Activated CD4-positive, alpha-beta memory T cell treated with anti-CD3 and anti-CD28 coated beads, Interleukin-2, amount 10 ng/mL, durations not matched to agents 7 days and 5 days (primary cell): ENCODE data around the gene ANP32A. TPM values are rescaled to one million over a fixed set of nuclear protein-coding genes. Genes with fewer than 3 reads are reported as not detected.
"Not testable (repeated sequence)": the region's sequence is repeated elsewhere in the genome, so short reads cannot be mapped to it uniquely, and the experiment has no call there.

Source experiments
- CTCF ChIA-PET: fragments of 350-600 bp; sonication (Branson Sonifier 250); formaldehyde crosslinking; loops from one replicate; lab custom pipeline; 2021; ENCODE audit warnings: antibody characterized with exemption, inconsistent platforms; lab: Charles Lee
- POLR2A ChIA-PET: fragments of 350-600 bp; sonication (Branson Sonifier 250); formaldehyde crosslinking; loops from one replicate; lab custom pipeline; 2021; ENCODE audit warnings: antibody characterized with exemption; lab: Charles Lee
- DNase-seq: peaks from one replicate; pipeline ENCODE4 v3.0.0-alpha.2; 2020
- H3K27ac Mint-ChIP-seq: one replicate; pipeline ENCODE4 v1.8.0; 2021; ENCODE audit warnings: mild to moderate bottlenecking, mixed read lengths
- H3K27me3 Mint-ChIP-seq: one replicate; pipeline ENCODE4 v1.8.0; 2021; ENCODE audit warnings: mixed read lengths
- H3K36me3 Mint-ChIP-seq: one replicate; pipeline ENCODE4 v1.8.0; 2021; ENCODE audit warnings: low read depth, mixed read lengths
- H3K4me1 Mint-ChIP-seq: one replicate; pipeline ENCODE4 v1.8.0; 2021; ENCODE audit warnings: mixed read lengths
- H3K4me3 Mint-ChIP-seq: one replicate; pipeline ENCODE4 v1.8.0; 2021; ENCODE audit warnings: mild to moderate bottlenecking, mixed read lengths
- H3K9me3 Mint-ChIP-seq: one replicate; pipeline ENCODE4 v1.8.0; 2021; ENCODE audit warnings: mixed read lengths
- total RNA-seq, 2 experiments: library from RNA; stranded (reverse); gene quantifications; one replicate each; pipeline ENCODE4 v1.2.3, GENCODE V29; 2021

Gene ANP32A
- total RNA-seq: 100 to 1,000 TPM; 190 to 194 TPM

DNA sequence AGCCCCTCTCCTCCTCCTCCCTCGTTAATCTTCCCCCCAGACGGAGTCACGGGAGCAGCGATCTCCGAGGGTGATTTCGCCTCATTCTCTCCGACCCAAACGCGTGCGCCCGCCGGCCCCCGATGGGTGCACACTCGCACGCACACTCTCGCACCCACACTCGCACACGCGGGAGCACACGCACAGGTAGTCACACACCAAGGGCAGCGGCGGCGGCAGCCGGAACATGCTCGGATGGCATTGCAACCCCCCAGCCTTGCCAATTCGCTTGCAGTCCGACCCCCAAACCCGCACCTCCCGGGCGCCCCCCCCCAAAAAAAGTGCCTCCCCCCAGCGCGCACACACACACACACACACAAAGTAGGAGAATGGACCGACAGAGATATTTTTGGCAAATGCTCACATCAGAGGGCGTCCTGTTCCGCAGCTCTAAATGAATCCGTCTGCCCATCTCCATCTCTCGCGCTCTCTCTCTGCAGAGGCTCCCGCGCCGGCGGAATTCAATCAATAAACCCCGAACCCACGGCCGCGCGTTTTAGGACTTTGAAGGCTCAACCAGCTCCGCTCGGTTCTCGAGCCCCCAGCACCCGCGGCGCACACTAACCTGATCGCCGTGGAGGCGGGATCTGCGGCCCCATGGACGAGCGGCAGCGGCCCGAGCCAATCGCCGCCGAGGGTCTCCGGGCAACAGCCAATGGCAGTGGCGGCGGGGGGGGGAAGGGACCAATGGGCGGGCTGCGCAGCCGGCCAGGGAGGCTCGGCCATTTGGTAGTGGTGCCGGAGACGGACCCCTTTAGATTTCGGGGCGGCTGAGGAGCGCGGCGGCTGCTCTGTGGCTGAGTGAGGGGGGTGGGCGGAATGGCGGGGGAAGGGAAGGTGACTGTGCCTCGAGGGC, at the start of gene ANP32A:
ANP32A (minus strand) TSS at position 601 of the 895 bp plus-strand sequence; CDS start at position 457, 144 bp downstream.
- CTCF ChIA-PET: interaction anchor here (0.6 kb wide), 1 partner anchor 1573 kb away, joined by 3 read pairs; no protein-coding TSS in a partner anchor
- peak within 1 kb of the TSS; percentile 92 for H3K27ac Mint-ChIP-seq
- H3K9me3 Mint-ChIP-seq: no peaks in the 10 kb centered on the region
- H3K4me1 Mint-ChIP-seq: peaks cover 34% of the 10 kb centered on the region
- peak; percentile 94 for DNase-seq
- peak within 1 kb of the TSS; percentile 89 for H3K4me3 Mint-ChIP-seq
- POLR2A ChIA-PET: interaction anchor here (1.0 to 1.4 kb wide), 4 partner anchors 13 to 29 kb away, joined by 3 to 6 read pairs (median 4); no protein-coding TSS in a partner anchor
- peaks cover 3% of the 10 kb centered on the region for H3K27me3 Mint-ChIP-seq
- H3K36me3 Mint-ChIP-seq: peaks cover 24% of the 10 kb centered on the region

DNA sequence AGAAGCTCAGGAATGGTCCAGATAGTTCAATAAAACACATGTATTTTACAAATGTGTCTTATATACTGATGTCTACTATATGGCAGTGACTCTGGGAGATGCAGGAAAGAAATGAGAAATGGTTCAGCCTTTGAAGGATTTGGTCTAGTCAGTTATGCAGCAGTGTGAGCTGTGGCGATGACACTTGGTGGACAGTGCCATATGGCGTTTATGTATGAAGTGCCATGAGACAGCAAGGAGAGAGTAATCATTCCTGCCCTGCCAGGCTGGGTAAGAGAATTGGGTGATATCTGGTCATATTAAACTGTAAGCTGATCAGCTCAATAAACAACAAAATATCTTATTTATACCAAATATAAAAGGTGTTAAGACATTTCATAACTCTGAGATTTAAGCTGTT, 47.6 kb upstream of the ANP32A start:
- POLR2A ChIA-PET: no interaction called here

DNA sequence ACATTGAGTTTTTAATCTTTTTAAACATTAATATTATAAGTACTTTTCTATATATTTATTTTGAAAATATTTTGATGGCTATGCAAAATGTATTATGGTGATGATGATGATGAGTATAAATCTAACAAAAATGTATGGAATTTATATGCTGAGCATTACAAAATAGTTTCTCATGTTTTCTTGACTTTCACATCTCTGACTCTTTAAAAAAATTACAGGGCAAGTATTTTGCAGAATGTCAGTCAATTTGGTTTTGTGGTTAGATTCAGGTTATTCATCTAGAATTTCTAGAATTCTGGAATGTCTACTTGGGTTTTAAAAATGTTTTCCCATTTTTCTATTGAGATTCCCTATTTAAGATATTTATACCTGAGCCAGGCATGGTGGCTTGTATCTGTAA, 41.7 kb upstream of the ANP32A start:
- peaks cover 17% of the 10 kb centered on the region for H3K27me3 Mint-ChIP-seq
- no peak for DNase-seq
- CTCF ChIA-PET: no interaction called here
- no peaks in the 10 kb centered on the region for H3K4me1 Mint-ChIP-seq
- no peak overlapping the region for H3K4me3 Mint-ChIP-seq
- H3K36me3 Mint-ChIP-seq: peaks cover 4% of the 10 kb centered on the region
- H3K27ac Mint-ChIP-seq: no peak overlapping the region
- peaks cover 5% of the 10 kb centered on the region for H3K9me3 Mint-ChIP-seq
- POLR2A ChIA-PET: no interaction called here

More for the DNA sequence above, 47.6 kb upstream of the ANP32A start:
- H3K27ac Mint-ChIP-seq: no peak overlapping the region
- H3K4me3 Mint-ChIP-seq: no peak overlapping the region
- no peaks in the 10 kb centered on the region for H3K4me1 Mint-ChIP-seq
- DNase-seq: no peak
- CTCF ChIA-PET: interaction anchor here (1.2 to 1.5 kb wide), 2 partner anchors 308 to 318 kb away, joined by 3 read pairs; no protein-coding TSS in a partner anchor
- H3K27me3 Mint-ChIP-seq: peaks cover 31% of the 10 kb centered on the region
- H3K9me3 Mint-ChIP-seq: no peaks in the 10 kb centered on the region
- H3K36me3 Mint-ChIP-seq: no peaks in the 10 kb centered on the region

DNA sequence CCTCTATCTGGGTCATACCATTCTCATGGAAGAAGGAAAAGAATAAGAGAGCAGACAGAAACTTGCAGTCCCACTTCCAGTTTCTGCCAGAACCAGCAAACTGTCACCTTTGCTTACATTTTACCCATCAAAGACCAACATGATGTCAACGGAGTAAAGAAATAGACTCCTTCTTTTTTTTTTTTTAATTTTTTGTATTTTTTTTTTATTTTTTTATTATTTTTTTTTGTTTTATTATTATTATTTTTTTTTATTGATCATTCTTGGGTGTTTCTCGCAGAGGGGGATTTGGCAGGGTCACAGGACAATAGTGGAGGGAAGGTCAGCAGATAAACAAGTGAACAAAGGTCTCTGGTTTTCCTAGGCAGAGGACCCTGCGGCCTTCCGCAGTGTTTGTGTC, 38.0 kb upstream of the ANP32A start:
- H3K27ac Mint-ChIP-seq, DNase-seq, H3K4me3 Mint-ChIP-seq, POLR2A ChIA-PET, H3K4me1 Mint-ChIP-seq, H3K36me3 Mint-ChIP-seq, CTCF ChIA-PET: not testable (repeated sequence)
- peaks cover 34% of the 10 kb centered on the region for H3K27me3 Mint-ChIP-seq
- H3K9me3 Mint-ChIP-seq: peaks cover 11% of the 10 kb centered on the region

DNA sequence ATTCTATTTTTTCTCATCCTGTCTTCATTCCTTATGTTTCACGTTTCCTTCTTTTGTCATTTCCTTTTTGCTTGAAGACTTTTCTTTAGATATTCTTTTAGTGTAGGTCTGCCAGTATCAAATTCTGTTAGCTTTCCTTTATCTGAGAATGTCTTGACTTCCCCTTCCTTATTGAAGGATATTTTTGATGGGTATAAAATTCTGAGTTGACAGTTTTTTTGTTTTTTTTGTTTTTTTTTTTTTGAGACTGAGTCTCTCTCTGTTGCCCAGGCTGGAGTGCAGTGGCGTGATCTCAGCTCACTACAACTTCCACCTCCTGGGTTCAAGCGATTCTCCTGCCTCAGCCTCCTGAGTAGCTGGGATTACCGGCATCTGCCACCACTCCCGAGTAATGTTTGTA, 36.7 kb upstream of the ANP32A start:
- peaks cover 11% of the 10 kb centered on the region for H3K9me3 Mint-ChIP-seq
- DNase-seq, CTCF ChIA-PET, H3K36me3 Mint-ChIP-seq, H3K4me3 Mint-ChIP-seq, POLR2A ChIA-PET, H3K4me1 Mint-ChIP-seq, H3K27ac Mint-ChIP-seq: not testable (repeated sequence)
- peaks cover 40% of the 10 kb centered on the region for H3K27me3 Mint-ChIP-seq

DNA sequence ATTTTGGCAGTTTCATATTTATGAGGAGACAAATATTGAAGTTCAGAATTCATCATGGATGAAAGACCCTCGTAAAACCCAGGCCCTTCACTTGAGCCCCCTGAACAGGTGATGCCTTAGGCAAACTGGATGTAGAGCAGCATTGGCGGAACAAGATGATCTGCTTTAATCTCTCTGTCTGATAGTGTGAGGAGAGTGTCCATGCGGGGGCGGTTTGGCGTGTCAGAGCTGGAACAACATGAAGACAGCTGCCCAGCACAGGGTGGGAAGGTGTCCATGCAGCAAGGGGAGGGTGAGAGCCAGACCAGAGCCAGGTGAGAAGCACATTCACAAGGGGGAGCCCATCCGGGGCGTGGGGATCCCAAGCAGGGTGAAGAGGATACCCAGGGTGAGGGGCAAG, 31.8 kb upstream of the ANP32A start:
- peaks cover 43% of the 10 kb centered on the region for H3K27me3 Mint-ChIP-seq
- H3K9me3 Mint-ChIP-seq: peaks cover 7% of the 10 kb centered on the region
- no peak overlapping the region for H3K27ac Mint-ChIP-seq

DNA sequence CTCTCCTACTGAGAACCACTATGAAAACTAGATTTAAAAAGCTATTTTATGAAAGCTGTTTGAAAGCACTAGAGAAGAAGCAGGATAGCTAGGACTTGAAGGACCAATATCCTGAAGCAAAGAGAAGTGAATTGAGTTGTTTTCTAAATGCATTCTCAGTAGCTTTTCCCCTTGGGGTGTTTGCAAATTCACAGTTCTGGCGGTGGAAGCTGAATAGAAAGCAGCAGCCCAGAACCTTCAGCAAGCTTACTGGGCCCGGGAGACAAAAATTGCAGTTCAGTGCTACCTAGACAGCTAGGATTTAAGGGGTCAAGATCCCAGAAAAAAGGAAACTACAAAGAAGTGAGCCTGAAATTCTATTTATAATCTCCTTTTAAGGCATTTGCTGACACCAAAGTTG, 31.3 kb upstream of the ANP32A start:
- peaks cover 40% of the 10 kb centered on the region for H3K27me3 Mint-ChIP-seq
- ChIA-PET CTCF (interaction anchor here (1.5 kb wide), 1 partner anchor 73 kb away, joined by 3 read pairs; no protein-coding TSS in a partner anchor), POLR2A (no interaction called here)
- peaks cover 6% of the 10 kb centered on the region for H3K9me3 Mint-ChIP-seq
- H3K36me3 Mint-ChIP-seq: no peaks in the 10 kb centered on the region
- no peak overlapping the region for H3K27ac Mint-ChIP-seq
- no peak for DNase-seq
- no peaks in the 10 kb centered on the region for H3K4me1 Mint-ChIP-seq
- no peak overlapping the region for H3K4me3 Mint-ChIP-seq

More for the DNA sequence above, 31.8 kb upstream of the ANP32A start:
- Mint-ChIP-seq H3K4me1 (no peaks in the 10 kb centered on the region), H3K36me3 (no peaks in the 10 kb centered on the region), H3K4me3 (no peak overlapping the region)
- POLR2A ChIA-PET: no interaction called here
- no peak for DNase-seq
- CTCF ChIA-PET: interaction anchor here (1.5 kb wide), 1 partner anchor 72 kb away, joined by 3 read pairs; no protein-coding TSS in a partner anchor

DNA sequence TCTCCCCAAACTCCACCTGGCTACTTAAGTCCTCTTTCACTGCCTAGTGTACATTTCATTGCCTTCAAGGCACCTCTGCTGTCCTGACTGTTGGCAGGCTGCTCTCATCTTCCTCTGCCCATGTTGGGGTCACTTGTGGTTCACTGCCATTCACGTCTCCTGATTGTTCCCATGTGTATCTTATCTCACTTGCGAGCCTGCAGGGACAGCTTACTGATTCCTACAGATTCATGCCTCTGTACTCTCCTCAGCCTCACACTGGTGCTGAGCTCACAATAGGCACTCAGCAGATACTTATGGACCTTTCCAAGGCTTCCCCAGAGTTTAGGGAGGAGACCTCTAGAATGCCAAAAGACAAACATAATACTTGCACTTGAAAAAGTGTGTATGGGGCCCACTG, 28.8 kb upstream of the ANP32A start:
- H3K36me3 Mint-ChIP-seq: no peaks in the 10 kb centered on the region
- no peak overlapping the region for H3K4me3 Mint-ChIP-seq
- DNase-seq: no peak
- H3K9me3 Mint-ChIP-seq: no peaks in the 10 kb centered on the region
- H3K27me3 Mint-ChIP-seq: peaks cover 34% of the 10 kb centered on the region
- ChIA-PET CTCF (no interaction called here), POLR2A (no interaction called here)
- H3K4me1 Mint-ChIP-seq: no peaks in the 10 kb centered on the region
- H3K27ac Mint-ChIP-seq: no peak overlapping the region

DNA sequence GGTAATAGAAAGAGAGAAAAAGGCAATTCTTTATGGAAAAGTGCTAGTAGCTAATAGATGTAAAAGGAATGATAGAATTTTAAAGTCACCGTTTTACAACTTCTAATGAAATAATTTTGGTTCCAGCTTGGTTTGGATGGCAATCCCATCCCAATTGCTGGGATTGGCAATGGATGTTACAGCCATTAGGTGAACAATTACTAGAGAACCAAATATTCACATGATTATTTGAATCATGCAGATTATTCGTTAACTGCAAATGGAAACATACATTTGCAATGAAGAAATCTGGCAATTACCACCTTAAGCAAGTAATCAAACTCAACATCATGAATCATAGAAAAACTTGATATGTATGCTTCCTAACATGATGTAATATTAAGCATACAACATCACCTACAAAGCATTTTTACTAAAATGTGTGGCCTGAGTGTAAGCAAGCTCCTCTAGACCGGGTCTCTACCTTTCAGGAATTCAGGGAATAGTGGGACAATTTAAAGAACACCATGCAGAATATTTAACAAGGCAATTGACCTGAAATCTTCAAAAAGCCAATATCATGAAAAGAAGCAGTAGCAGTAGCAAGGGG, 26.2 kb upstream of the ANP32A start:
- H3K27me3 Mint-ChIP-seq: peaks cover 37% of the 10 kb centered on the region
- ChIA-PET CTCF (no interaction called here), POLR2A (no interaction called here)
- H3K9me3 Mint-ChIP-seq: no peaks in the 10 kb centered on the region
- no peak overlapping the region for H3K4me3 Mint-ChIP-seq
- DNase-seq: no peak
- peaks cover 9% of the 10 kb centered on the region for H3K4me1 Mint-ChIP-seq
- H3K36me3 Mint-ChIP-seq: no peaks in the 10 kb centered on the region
- H3K27ac Mint-ChIP-seq: no peak overlapping the region

DNA sequence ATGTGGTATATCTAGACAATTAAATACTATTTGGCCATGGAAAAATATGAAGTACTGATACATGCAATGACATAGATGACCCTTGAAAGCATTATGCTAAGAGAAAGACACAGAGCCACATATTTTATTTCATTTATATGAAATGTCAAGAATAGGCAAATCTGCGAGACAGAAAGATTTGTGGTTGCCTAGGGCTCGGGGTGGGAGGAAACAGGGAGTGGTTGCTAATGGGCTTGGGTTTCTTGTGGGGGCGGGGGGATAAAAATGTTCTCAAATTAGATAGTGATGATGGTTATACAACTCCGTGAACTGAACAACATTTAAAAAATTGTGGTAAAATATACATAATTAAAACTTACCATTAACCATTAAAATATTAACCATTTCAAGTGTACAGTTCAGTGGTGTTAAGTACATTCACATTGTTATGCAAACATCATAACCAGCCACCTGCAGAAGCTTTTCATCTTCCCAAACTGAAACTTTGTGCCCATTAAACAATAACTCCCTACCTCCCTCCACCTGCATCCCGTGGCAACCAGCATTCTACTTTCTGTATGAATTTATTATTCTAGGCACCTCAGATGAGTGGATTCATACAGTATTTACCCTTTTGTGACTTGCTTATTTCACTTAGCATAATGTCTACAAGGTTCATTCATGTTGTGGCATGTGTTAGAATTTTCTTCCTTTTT, 24.3 kb upstream of the ANP32A start:
- Mint-ChIP-seq H3K27me3 (peaks cover 51% of the 10 kb centered on the region), H3K4me3 (no peak overlapping the region), H3K27ac (no peak overlapping the region), H3K9me3 (no peaks in the 10 kb centered on the region), H3K36me3 (no peaks in the 10 kb centered on the region), H3K4me1 (peaks cover 9% of the 10 kb centered on the region)
- no peak for DNase-seq
- POLR2A ChIA-PET: no interaction called here
- CTCF ChIA-PET: no interaction called here

DNA sequence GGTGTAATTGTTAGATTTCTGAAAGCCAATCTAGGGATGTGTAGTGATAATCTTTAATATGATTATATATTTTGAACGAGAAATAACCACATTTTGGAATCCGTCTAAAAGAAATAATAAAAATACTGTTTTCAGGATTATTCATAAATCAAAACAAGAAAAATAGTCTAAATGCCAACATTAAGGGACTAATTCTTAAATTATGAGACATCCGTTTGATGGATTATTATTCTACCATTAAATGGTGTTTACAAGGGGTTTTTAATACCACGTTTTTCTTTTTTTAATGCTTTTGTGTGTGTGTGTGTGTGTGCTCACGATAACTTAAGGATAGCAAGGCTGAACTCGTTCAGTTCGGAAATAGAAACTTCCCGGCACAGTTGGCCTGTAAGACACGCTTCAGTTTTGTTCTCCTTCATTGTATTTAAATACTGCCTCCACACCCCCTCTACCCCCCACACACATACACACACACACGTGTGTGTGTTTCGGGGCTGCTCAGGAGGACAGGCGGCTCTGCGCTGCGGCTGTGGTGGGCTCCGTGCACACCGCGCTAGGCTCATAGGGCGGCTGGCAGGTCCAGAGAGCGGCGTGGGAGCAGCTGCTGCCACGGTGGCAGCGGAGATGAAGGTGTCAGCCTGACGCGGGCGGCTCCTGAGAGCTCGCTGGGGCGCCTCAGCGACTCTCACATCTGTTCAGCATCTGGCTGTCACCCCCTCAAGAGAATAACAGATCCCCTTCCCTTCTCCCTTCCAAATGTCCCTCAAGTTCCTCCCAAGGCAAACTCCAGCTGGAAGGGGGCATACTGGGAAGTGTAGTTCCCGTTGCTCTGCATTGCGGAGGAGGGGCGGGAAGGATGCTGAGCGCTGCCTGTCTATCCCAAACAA, 23.0 kb upstream of the ANP32A start:
- no peak for DNase-seq
- H3K4me3 Mint-ChIP-seq: peak overlapping the region; percentile 40
- ChIA-PET CTCF (no interaction called here), POLR2A (no interaction called here)
- no peaks in the 10 kb centered on the region for H3K9me3 Mint-ChIP-seq
- no peaks in the 10 kb centered on the region for H3K36me3 Mint-ChIP-seq
- no peak overlapping the region for H3K27ac Mint-ChIP-seq
- H3K4me1 Mint-ChIP-seq: peaks cover 9% of the 10 kb centered on the region
- peaks cover 58% of the 10 kb centered on the region for H3K27me3 Mint-ChIP-seq

DNA sequence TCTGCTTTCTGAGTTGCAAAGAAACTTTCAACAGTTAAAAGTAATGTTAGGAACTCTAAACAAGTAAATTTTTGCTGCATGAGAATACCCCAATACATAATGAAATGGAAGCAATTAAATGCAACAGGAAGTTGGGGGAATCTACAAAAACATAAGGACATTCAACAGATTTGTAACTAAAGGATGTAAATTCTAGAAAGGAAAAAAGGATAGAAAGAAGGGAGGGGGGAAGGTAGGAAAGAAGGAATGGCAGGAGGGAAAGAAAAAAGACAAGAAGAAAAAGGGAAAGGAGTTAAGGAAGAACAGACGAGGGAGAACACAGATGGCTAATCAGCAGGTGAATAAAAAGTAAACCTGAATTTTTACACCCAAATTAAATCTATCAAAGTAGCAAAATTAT, 22.3 kb upstream of the ANP32A start:
- POLR2A ChIA-PET: no interaction called here
- Mint-ChIP-seq H3K27ac (no peak overlapping the region), H3K27me3 (peaks cover 59% of the 10 kb centered on the region), H3K9me3 (no peaks in the 10 kb centered on the region), H3K4me1 (peaks cover 9% of the 10 kb centered on the region), H3K4me3 (no peak overlapping the region), H3K36me3 (no peaks in the 10 kb centered on the region)
- CTCF ChIA-PET: no interaction called here
- no peak for DNase-seq
